ENCODE results near the gene PATL2. TPM values are rescaled to one million over a fixed set of nuclear protein-coding genes. Genes with fewer than 3 reads are reported as not detected.
"Not testable (repeated sequence)": the region's sequence is repeated elsewhere in the genome, so short reads cannot be mapped to it uniquely, and the experiment has no call there.

PATL2 gene
- polyA plus RNA-seq, 1 donor: 0.78 TPM

- no peak for DNase-seq (ENCODE audit: low read depth)
Measured at GRCh38 chr15:44647637-44648036, 63.5 kb downstream of the PATL2 start.

- no peak for DNase-seq (ENCODE audit: low read depth)
Measured at GRCh38 chr15:44647036-44647435, 64.1 kb downstream of the PATL2 start.

- DNase-seq (ENCODE audit: low read depth): no peak
Measured at GRCh38 chr15:44646460-44646859, 64.7 kb downstream of the PATL2 start.

GRCh38 chr15:44641651-44642050 is 69.5 kb downstream of the PATL2 start:
- no peak for DNase-seq (ENCODE audit: low read depth)

GRCh38 chr15:44636976-44637375 is 74.1 kb downstream of the PATL2 start:
- no peak for DNase-seq (ENCODE audit: low read depth)

GRCh38 chr15:44633603-44634002 is 77.5 kb downstream of the PATL2 start:
- DNase-seq (ENCODE audit: low read depth): no peak

GRCh38 chr15:44625286-44625685 is 85.8 kb downstream of the PATL2 start:
- not testable (repeated sequence) for DNase-seq (ENCODE audit: low read depth)

- DNase-seq (ENCODE audit: low read depth): no peak
Measured at GRCh38 chr15:44623178-44623577, 87.9 kb downstream of the PATL2 start.

GRCh38 chr15:44620081-44620480 is 91.0 kb downstream of the PATL2 start:
- DNase-seq (ENCODE audit: low read depth): no peak

GRCh38 chr15:44616974-44617373 is 94.1 kb downstream of the PATL2 start:
- no peak for DNase-seq (ENCODE audit: low read depth)

Other genes starting within 250 kb of the PATL2 start
- 90.8 TPM for gene EIF3J, start 174.2 kb downstream of the PATL2 start, polyA plus RNA-seq (ENCODE audit: insufficient read length)
- gene SPG11, start 47.7 kb downstream of the PATL2 start, polyA plus RNA-seq (ENCODE audit: insufficient read length): 41.6 TPM
- 447 TPM for gene B2M, start 194 bp upstream of the PATL2 start, polyA plus RNA-seq (ENCODE audit: insufficient read length)
- gene TRIM69, start 25.2 kb upstream of the PATL2 start, polyA plus RNA-seq (ENCODE audit: insufficient read length): 27.8 TPM
- gene TERB2, start 245.4 kb upstream of the PATL2 start, polyA plus RNA-seq (ENCODE audit: insufficient read length): not detected

Data from forelimb muscle (tissue), 1 donor.